HepG2 (cell line): ENCODE data around the gene CACNA1G. TPM values are rescaled to one million over a fixed set of nuclear protein-coding genes. Genes with fewer than 3 reads are reported as not detected.

ENCODE experiments used
- AKAP8 ChIP-seq: sonication (generic); formaldehyde crosslinking; IDR thresholded peaks from 2 replicates; pipeline ENCODE4 v1.5.1; 2020; ENCODE audit warnings: mild to moderate bottlenecking, missing genetic modification reagents
- GLI4 ChIP-seq: sonication (generic); formaldehyde crosslinking; IDR thresholded peaks from 2 replicates; pipeline ENCODE4 v1.5.1; 2020; ENCODE audit warnings: missing genetic modification reagents, mild to moderate bottlenecking, moderate library complexity, borderline replicate concordance
- NR2C2 ChIP-seq: sonication (generic); formaldehyde crosslinking; IDR thresholded peaks from 2 replicates; pipeline ENCODE4 v1.4.0; 2020; ENCODE audit warnings: missing genetic modification reagents, mild to moderate bottlenecking, moderate library complexity, borderline replicate concordance
- NR2F6 ChIP-seq, 2 experiments: IDR thresholded peaks; 2 replicates each; pipeline ENCODE4 v1.6.1; 2016; ENCODE audit warnings: antibody characterized with exemption in 1 of 2, mild to moderate bottlenecking in 1 of 2
- PHB2 ChIP-seq: fragments of 450-650 bp; IDR thresholded peaks from 2 replicates; pipeline ENCODE4 v1.6.1; 2018; ENCODE audit not compliant: partially characterized antibody
- POLR2AphosphoS2 ChIP-seq: IDR thresholded peaks from 2 replicates; pipeline ENCODE4 v1.6.1; 2011; ENCODE audit warnings: low read depth, low read length, improper control_type of control experiment
- SALL1 ChIP-seq: sonication (generic); formaldehyde crosslinking; IDR thresholded peaks from 2 replicates; pipeline ENCODE4 v1.8.0; 2022; ENCODE audit warnings: mild to moderate bottlenecking, missing genetic modification reagents
- SATB2 ChIP-seq: sonication (generic); formaldehyde crosslinking; IDR thresholded peaks from 2 replicates; pipeline ENCODE4 v1.5.0; 2020; ENCODE audit warnings: missing genetic modification reagents
- SNRNP70 ChIP-seq: fragments of 200-400 bp; formaldehyde crosslinking; IDR thresholded peaks from 2 replicates; pipeline ENCODE4 v1.6.1; 2017; ENCODE audit warnings: mild to moderate bottlenecking, low read depth, low read length, moderate library complexity
- YY1 ChIP-seq: IDR thresholded peaks from 2 replicates; pipeline ENCODE4 v1.6.1; 2011; ENCODE audit warnings: low read length, low read depth, moderate library complexity, mild to moderate bottlenecking; ENCODE audit not compliant: insufficient read depth, insufficient replicate concordance
- ZBTB7B ChIP-seq: sonication (generic); formaldehyde crosslinking; IDR thresholded peaks from 2 replicates; pipeline ENCODE4 v1.4.0; 2020; ENCODE audit warnings: missing genetic modification reagents
- ZFY ChIP-seq: sonication (generic); formaldehyde crosslinking; IDR thresholded peaks from 2 replicates; pipeline ENCODE4 v1.4.0; 2020; ENCODE audit warnings: missing genetic modification reagents
- ZNF660 ChIP-seq: sonication (generic); formaldehyde crosslinking; IDR thresholded peaks from 2 replicates; pipeline ENCODE4 v1.5.1; 2020; ENCODE audit warnings: mild to moderate bottlenecking, low read depth, missing genetic modification reagents, borderline replicate concordance
- ZNF768 ChIP-seq: sonication (generic); formaldehyde crosslinking; IDR thresholded peaks from 2 replicates; pipeline ENCODE4 v1.4.0; 2020; ENCODE audit warnings: missing genetic modification reagents
- ZSCAN12 ChIP-seq: sonication (generic); formaldehyde crosslinking; IDR thresholded peaks from 2 replicates; pipeline ENCODE4 v1.9.0; 2021; ENCODE audit warnings: mild to moderate bottlenecking, missing genetic modification reagents
- polyA plus RNA-seq, 8 experiments: library from polyadenylated mRNA; depleted of rRNA in 3 of 8; stranded (reverse) in 7 of 8; unstranded in 1 of 8; fragments of >200 nt; fragmentation: Illumina TruSeq in 4 of 8; extraction: Trizol in 4 of 8; gene quantifications; 2 replicates each; pipeline versions ENCODE4 v1.2.1 to v1.2.3, GENCODE V29; 2011 to 2016; ENCODE audit warnings: low read depth in 4 of 8, missing spikeins in 1 of 8, mixed read lengths in 1 of 8; ENCODE audit not compliant: insufficient read depth in 1 of 8
- total RNA-seq, 5 experiments: library from RNA; depleted of rRNA; stranded (reverse); fragments of >200 nt; fragmentation: Illumina TruSeq; extraction: Trizol; gene quantifications; 2 replicates each; pipeline ENCODE4 v1.2.3, GENCODE V29; 2016; ENCODE audit warnings: low read depth in 1 of 5
- TF ChIP-seq, protein P1 (sequence below): sonication (generic); formaldehyde crosslinking; IDR thresholded peaks from one replicate; pipeline ENCODE4 v1.5.1; 2020; ENCODE audit warnings: mild to moderate bottlenecking, missing genetic modification reagents; ENCODE audit errors: not compliant biosample characterization
- TF ChIP-seq, protein P2 (sequence below): sonication (generic); formaldehyde crosslinking; IDR thresholded peaks from 2 replicates; pipeline ENCODE4 v1.8.1; 2023; ENCODE audit warnings: mild to moderate bottlenecking, missing genetic modification reagents, borderline replicate concordance
- TF ChIP-seq, protein P3 (sequence below): IDR thresholded peaks from 2 replicates; pipeline ENCODE4 v1.6.1; 2016; ENCODE audit warnings: mild to moderate bottlenecking, missing biosample characterization, missing genetic modification reagents
- TF ChIP-seq, protein P4 (sequence below): fragments of 450-650 bp; IDR thresholded peaks from 2 replicates; pipeline ENCODE4 v1.6.1; 2016

Gene CACNA1G
- total and polyA plus RNA-seq, 2 of the 13 experiments (the other 11 are each of a cell fraction or from before 2014, with no cell fraction given): 0.02 TPM; not detected in 1

DNA sequence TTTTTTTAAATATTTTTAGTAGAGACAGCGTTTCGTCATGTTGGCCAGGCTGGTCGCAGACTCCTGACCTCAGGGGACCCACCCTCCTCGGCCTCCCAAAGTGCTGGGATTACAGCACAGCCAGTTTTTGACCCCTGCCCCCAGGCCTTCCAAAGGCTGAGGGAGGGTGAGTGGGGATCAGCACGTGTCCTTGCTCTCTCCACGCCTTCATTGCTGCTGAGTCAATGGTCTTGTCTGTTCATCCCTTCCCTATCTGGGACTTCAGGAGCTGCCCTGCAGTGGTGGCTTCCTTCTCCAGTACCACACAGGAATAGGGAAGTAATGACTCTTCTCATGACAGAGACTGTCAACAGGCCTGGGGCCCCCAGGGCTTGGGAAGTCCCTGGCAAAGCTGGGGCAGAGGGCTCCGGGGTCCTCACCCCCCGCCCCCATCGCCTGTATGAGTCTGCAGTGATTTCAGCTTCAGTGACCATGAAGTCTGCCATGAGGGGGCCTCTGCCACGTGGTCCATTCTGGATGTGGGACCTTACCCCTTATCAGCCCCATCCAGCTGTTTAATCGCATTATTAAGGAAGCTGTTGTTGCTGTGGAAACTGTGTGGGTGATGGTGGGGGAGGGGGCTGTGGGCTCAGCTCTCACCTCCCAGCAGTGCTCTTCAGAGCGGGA is 80.3 kb downstream of the CACNA1G start (continued):
- TF ChIP-seq, protein P1, sequence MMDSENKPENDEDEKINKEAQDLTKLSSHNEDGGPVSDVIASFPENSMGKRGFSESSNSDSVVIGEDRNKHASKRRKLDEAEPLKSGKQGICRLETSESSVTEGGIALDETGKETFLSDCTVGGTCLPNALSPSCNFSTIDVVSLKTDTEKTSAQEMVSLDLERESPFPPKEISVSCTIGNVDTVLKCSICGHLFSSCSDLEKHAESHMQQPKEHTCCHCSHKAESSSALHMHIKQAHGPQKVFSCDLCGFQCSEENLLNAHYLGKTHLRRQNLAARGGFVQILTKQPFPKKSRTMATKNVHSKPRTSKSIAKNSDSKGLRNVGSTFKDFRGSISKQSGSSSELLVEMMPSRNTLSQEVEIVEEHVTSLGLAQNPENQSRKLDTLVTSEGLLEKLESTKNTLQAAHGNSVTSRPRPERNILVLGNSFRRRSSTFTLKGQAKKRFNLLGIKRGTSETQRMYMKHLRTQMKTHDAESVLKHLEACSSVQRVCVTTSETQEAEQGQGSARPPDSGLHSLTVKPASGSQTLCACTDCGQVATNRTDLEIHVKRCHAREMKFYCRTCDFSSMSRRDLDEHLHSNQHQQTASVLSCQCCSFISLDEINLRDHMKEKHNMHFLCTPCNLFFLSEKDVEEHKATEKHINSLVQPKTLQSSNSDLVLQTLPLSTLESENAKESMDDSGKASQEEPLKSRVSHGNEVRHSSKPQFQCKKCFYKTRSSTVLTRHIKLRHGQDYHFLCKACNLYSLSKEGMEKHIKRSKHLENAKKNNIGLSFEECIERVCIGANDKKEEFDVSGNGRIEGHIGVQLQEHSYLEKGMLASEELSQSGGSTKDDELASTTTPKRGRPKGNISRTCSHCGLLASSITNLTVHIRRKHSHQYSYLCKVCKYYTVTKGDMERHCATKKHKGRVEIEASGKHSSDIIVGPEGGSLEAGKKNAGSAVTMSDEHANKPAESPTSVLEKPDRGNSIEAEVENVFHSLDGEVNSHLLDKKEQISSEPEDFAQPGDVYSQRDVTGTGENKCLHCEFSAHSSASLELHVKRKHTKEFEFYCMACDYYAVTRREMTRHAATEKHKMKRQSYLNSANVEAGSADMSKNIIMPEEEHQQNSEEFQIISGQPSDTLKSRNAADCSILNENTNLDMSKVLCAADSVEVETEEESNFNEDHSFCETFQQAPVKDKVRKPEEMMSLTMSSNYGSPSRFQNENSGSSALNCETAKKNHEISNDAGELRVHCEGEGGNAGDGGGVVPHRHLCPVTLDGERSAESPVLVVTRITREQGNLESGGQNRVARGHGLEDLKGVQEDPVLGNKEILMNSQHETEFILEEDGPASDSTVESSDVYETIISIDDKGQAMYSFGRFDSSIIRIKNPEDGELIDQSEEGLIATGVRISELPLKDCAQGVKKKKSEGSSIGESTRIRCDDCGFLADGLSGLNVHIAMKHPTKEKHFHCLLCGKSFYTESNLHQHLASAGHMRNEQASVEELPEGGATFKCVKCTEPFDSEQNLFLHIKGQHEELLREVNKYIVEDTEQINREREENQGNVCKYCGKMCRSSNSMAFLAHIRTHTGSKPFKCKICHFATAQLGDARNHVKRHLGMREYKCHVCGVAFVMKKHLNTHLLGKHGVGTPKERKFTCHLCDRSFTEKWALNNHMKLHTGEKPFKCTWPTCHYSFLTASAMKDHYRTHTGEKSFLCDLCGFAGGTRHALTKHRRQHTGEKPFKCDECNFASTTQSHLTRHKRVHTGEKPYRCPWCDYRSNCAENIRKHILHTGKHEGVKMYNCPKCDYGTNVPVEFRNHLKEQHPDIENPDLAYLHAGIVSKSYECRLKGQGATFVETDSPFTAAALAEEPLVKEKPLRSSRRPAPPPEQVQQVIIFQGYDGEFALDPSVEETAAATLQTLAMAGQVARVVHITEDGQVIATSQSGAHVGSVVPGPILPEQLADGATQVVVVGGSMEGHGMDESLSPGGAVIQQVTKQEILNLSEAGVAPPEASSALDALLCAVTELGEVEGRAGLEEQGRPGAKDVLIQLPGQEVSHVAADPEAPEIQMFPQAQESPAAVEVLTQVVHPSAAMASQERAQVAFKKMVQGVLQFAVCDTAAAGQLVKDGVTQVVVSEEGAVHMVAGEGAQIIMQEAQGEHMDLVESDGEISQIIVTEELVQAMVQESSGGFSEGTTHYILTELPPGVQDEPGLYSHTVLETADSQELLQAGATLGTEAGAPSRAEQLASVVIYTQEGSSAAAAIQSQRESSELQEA: no peak
- TF ChIP-seq YY1 (no peak), GLI4 (CRISPR knock-in tag) (no peak), ZFY (CRISPR knock-in tag) (peak; percentile 71; the same call in 1 of the 2 replicates), PHB2 (no peak), NR2C2 (CRISPR knock-in tag) (peak; percentile 90), SNRNP70 (no peak), ZBTB7B (peak; percentile 86; the same call in 1 of the 2 replicates), ZSCAN12 (no peak), NR2F6 (IDR thresholded peaks at IDR 0.05) (peak; percentile 95), NR2F6 (CRISPR knock-in tag; IDR thresholded peaks at IDR 0.05) (peak; percentile 97), ZNF660 (CRISPR knock-in tag) (no peak), SATB2 (CRISPR knock-in tag) (no peak), POLR2AphosphoS2 (no peak), AKAP8 (CRISPR knock-in tag) (0 out of 2 replicates have a peak, but pooled peaks have one; percentile 85), ZNF768 (CRISPR knock-in tag) (peak; percentile 22; the same call in 1 of the 2 replicates), SALL1 (CRISPR knock-in tag) (peak; percentile 93)
- TF ChIP-seq, protein P2, sequence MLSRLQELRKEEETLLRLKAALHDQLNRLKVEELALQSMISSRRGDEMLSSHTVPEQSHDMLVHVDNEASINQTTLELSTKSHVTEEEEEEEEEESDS (CRISPR knock-in tag): no peak
- TF ChIP-seq, protein P3, sequence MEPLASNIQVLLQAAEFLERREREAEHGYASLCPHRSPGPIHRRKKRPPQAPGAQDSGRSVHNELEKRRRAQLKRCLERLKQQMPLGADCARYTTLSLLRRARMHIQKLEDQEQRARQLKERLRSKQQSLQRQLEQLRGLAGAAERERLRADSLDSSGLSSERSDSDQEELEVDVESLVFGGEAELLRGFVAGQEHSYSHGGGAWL: peak; percentile 39; the same call in 1 of the 2 replicates
- TF ChIP-seq, protein P4, sequence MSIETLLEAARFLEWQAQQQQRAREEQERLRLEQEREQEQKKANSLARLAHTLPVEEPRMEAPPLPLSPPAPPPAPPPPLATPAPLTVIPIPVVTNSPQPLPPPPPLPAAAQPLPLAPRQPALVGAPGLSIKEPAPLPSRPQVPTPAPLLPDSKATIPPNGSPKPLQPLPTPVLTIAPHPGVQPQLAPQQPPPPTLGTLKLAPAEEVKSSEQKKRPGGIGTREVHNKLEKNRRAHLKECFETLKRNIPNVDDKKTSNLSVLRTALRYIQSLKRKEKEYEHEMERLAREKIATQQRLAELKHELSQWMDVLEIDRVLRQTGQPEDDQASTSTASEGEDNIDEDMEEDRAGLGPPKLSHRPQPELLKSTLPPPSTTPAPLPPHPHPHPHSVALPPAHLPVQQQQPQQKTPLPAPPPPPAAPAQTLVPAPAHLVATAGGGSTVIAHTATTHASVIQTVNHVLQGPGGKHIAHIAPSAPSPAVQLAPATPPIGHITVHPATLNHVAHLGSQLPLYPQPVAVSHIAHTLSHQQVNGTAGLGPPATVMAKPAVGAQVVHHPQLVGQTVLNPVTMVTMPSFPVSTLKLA: no peak; the same call in none of the 2 replicates
